Panc1 (cell line): ENCODE results near the gene NT5E. TPM values are rescaled to one million over a fixed set of nuclear protein-coding genes. Genes with fewer than 3 reads are reported as not detected.

Source experiments
- ATAC-seq: fragments of 200-7000 bp; cut with Tn5 transposase; 2 replicates; pipeline ENCODE4 v1.9.1; 2020; ENCODE audit warnings: mild to moderate bottlenecking, moderate library complexity
- BruUV-seq: library from RNA; stranded (reverse); fragments of 400-500 nt; replicated peaks from 2 replicates; lab custom pipeline; 2021; lab: Mats Ljungman, UMichigan
- CTCF ChIA-PET: fragments of 300-600 bp; sonication (Branson Sonifier 250); formaldehyde crosslinking; loops from one replicate; lab custom pipeline; 2022; ENCODE audit warnings: antibody characterized with exemption; lab: Charles Lee
- POLR2A ChIA-PET: fragments of 300-600 bp; sonication (Branson Sonifier 250); formaldehyde crosslinking; loops from one replicate; lab custom pipeline; 2022; ENCODE audit warnings: antibody characterized with exemption; lab: Charles Lee
- DNase-seq: peaks from one replicate; pipeline ENCODE4 v3.0.0-alpha.2; 2010; ENCODE audit warnings: low read depth, low spot score
- H3K27ac ChIP-seq: 2 replicates; pipeline ENCODE4 v1.5.1; 2011; ENCODE audit warnings: mild to moderate bottlenecking, low read length, inconsistent platforms
- H3K27me3 ChIP-seq: fragments of 200-500 bp; sonication (Bioruptor generic); 2 replicates; pipeline ENCODE4 v1.6.0; 2014; ENCODE audit warnings: low read length, inconsistent platforms; ENCODE audit not compliant: control insufficient read depth, insufficient read depth
- H3K36me3 ChIP-seq: fragments of 200-500 bp; sonication (Bioruptor generic); 2 replicates; pipeline ENCODE4 v1.5.1; 2014; ENCODE audit warnings: inconsistent platforms, mild to moderate bottlenecking, low read length, moderate library complexity; ENCODE audit not compliant: control insufficient read depth, insufficient read depth
- H3K4me1 ChIP-seq: 2 replicates; pipeline ENCODE4 v1.5.1; 2011; ENCODE audit warnings: inconsistent platforms, mild to moderate bottlenecking, low read length, moderate library complexity; ENCODE audit not compliant: control insufficient read depth, insufficient read depth
- H3K4me3 ChIP-seq, 2 experiments: 2 replicates each; pipeline ENCODE4 v1.5.1; 2011 to 2012; ENCODE audit warnings: low read depth in 2 of 2, low read length in 2 of 2, mild to moderate bottlenecking in 2 of 2, inconsistent platforms in 1 of 2, moderate library complexity in 1 of 2
- H3K9me3 ChIP-seq: fragments of 200-500 bp; sonication (Bioruptor generic); 2 replicates; pipeline ENCODE4 v1.5.1; 2014; ENCODE audit warnings: low read depth, mild to moderate bottlenecking, inconsistent platforms, low read length, moderate library complexity; ENCODE audit not compliant: control insufficient read depth, insufficient read depth
- POLR2AphosphoS5 ChIP-seq: IDR thresholded peaks from 2 replicates; pipeline ENCODE4 v1.6.1; 2012; ENCODE audit warnings: mild to moderate bottlenecking, low read depth, low read length, moderate library complexity
- SIN3A ChIP-seq: IDR thresholded peaks from 2 replicates; pipeline ENCODE4 v1.6.1; 2012; ENCODE audit warnings: low read depth, mild to moderate bottlenecking, low read length, moderate library complexity, borderline replicate concordance; ENCODE audit not compliant: insufficient read depth
- TCF7L2 ChIP-seq: IDR thresholded peaks from 2 replicates; pipeline ENCODE4 v1.6.1; 2011; ENCODE audit warnings: mild to moderate bottlenecking, low read depth, low read length, inconsistent platforms
- in situ Hi-C: cut with HindIII; loops from 2 replicates; pipeline ENCODE4 v1.10.0; 2016; ENCODE audit warnings: low sequenced_read_pairs, low pct_unique_long_range_greater_than_20kb
- intact Hi-C: fragments of 100-400 bp; cut with micrococcal nuclease; formaldehyde crosslinking; loops from one replicate; pipeline ENCODE4 v1.10.0; 2022; ENCODE audit not compliant: unreplicated experiment
- total RNA-seq: library from RNA; stranded (reverse); gene quantifications from one replicate; pipeline ENCODE4 v1.2.1, GENCODE V29; 2021; ENCODE audit not compliant: unreplicated experiment
- TF ChIP-seq, protein P1 (sequence below): fragments of 450-650 bp; IDR thresholded peaks from 2 replicates; pipeline ENCODE4 v1.5.1; 2017; ENCODE audit warnings: mild to moderate bottlenecking
- TF ChIP-seq, protein P2 (sequence below), 2 experiments: IDR thresholded peaks; 2 replicates each; pipeline ENCODE4 v1.6.1; 2011 to 2012; ENCODE audit warnings: low read depth in 2 of 2, control low read depth in 1 of 2, low read length in 1 of 2, mild to moderate bottlenecking in 1 of 2, moderate library complexity in 1 of 2; ENCODE audit not compliant: insufficient read depth in 1 of 2

NT5E gene
- total RNA-seq, 1 experiment from 2014 or later: 58.4 TPM

GRCh38 chr6:85494547-85495536 lies 45.0 kb downstream of the NT5E start:
- Histone ChIP-seq H3K4me3 (no peak overlapping the region), H3K27ac (no peak overlapping the region), H3K9me3 (no peaks in the 10 kb centered on the region), H3K36me3 (no peaks in the 10 kb centered on the region), H3K27me3 (no peaks in the 10 kb centered on the region), H3K4me1 (no peaks in the 10 kb centered on the region)
- POLR2A ChIA-PET: no interaction called here
- TF ChIP-seq SIN3A: no peak
- no peak for TF ChIP-seq POLR2AphosphoS5
- TF ChIP-seq, protein P1, sequence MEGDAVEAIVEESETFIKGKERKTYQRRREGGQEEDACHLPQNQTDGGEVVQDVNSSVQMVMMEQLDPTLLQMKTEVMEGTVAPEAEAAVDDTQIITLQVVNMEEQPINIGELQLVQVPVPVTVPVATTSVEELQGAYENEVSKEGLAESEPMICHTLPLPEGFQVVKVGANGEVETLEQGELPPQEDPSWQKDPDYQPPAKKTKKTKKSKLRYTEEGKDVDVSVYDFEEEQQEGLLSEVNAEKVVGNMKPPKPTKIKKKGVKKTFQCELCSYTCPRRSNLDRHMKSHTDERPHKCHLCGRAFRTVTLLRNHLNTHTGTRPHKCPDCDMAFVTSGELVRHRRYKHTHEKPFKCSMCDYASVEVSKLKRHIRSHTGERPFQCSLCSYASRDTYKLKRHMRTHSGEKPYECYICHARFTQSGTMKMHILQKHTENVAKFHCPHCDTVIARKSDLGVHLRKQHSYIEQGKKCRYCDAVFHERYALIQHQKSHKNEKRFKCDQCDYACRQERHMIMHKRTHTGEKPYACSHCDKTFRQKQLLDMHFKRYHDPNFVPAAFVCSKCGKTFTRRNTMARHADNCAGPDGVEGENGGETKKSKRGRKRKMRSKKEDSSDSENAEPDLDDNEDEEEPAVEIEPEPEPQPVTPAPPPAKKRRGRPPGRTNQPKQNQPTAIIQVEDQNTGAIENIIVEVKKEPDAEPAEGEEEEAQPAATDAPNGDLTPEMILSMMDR: no peak
- intact Hi-C loops: no loop called here
- CTCF ChIA-PET: interaction anchor here (0.8 kb wide), 1 partner anchor 140 kb away, joined by 7 read pairs; no protein-coding TSS in a partner anchor
- BruUV-seq: no TSS peak
- no peak for ATAC-seq
- in situ Hi-C loops: no loop called here
- DNase-seq: no peak

DNA sequence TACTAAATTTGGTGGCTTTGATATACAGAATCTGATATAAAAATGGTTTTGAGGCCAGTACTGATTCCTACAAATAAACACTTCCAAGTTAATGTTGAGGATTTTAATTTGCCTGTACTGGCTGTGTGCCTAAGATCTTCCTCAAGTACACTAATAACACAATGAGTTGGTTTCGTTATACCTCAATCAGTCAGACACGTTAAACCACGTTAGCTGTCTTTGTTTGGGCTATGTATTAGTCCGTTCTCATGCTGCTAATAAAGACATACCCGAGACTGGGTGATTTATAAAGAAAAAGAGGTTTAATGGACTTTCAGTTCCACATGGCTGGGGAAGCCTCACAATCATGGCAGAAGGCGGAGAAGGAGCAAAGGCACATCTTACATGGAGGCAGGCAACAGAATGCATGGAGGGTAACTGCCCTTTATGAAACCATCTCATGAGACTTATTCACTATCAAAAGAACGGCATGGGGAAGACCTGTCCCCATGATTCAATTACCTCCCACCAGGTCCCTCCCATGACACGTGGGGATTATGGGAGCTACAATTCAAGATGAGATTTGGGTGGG lies 46.2 kb downstream of the NT5E start:
- Histone ChIP-seq H3K27me3 (no peaks in the 10 kb centered on the region), H3K4me1 (no peaks in the 10 kb centered on the region), H3K9me3 (no peaks in the 10 kb centered on the region), H3K4me3 (no peak overlapping the region), H3K27ac (no peak overlapping the region), H3K36me3 (no peaks in the 10 kb centered on the region)
- ATAC-seq (no peak), DNase-seq (no peak)
- ChIA-PET POLR2A (interaction anchor here (1.3 kb wide), 1 partner anchor 46 kb away, joined by 18 read pairs; the partner anchor contains the start of gene NT5E), CTCF (no interaction called here)
- TF ChIP-seq, protein P1: no peak
- TF ChIP-seq SIN3A (no peak), TCF7L2 (no peak), POLR2AphosphoS5 (no peak)
- TF ChIP-seq, protein P2, sequence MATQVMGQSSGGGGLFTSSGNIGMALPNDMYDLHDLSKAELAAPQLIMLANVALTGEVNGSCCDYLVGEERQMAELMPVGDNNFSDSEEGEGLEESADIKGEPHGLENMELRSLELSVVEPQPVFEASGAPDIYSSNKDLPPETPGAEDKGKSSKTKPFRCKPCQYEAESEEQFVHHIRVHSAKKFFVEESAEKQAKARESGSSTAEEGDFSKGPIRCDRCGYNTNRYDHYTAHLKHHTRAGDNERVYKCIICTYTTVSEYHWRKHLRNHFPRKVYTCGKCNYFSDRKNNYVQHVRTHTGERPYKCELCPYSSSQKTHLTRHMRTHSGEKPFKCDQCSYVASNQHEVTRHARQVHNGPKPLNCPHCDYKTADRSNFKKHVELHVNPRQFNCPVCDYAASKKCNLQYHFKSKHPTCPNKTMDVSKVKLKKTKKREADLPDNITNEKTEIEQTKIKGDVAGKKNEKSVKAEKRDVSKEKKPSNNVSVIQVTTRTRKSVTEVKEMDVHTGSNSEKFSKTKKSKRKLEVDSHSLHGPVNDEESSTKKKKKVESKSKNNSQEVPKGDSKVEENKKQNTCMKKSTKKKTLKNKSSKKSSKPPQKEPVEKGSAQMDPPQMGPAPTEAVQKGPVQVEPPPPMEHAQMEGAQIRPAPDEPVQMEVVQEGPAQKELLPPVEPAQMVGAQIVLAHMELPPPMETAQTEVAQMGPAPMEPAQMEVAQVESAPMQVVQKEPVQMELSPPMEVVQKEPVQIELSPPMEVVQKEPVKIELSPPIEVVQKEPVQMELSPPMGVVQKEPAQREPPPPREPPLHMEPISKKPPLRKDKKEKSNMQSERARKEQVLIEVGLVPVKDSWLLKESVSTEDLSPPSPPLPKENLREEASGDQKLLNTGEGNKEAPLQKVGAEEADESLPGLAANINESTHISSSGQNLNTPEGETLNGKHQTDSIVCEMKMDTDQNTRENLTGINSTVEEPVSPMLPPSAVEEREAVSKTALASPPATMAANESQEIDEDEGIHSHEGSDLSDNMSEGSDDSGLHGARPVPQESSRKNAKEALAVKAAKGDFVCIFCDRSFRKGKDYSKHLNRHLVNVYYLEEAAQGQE (IDR thresholded peaks at IDR 0.05; ENCODE audit: insufficient read depth in 1 of 2, low read depth in 2 of 2, low read length in 1 of 2): no peak
- no TSS peak for BruUV-seq
- intact Hi-C loops: no loop called here
- in situ Hi-C loops: no loop called here
